ENCODE results near the gene SRCAP.

Gene SRCAP

DNA sequence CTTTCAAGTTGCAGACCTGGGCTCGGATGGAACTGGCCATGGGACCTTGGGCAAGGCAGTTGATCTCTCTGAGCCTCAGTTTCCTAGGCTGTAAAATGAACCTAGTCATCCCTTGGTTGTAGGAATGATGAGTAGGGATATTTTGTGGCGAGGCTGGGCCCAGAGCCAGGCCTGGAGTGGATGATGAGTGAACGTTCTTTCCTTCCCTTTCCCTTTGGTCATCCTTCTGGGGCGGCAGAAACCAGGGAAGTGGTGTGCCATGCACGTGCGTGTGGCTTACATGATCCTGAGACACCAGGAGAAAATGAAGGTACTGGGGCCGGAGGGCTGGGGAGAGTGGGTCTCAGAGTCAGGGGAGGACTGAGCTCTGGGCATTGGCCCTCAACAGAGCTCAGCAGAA, 32.3 kb upstream of the SRCAP start:
- Histone ChIP-seq H3K27ac (ENCODE audit: low read depth, low read length) (no peak overlapping the region), H3K9me3 (ENCODE audit: low read length) (no peaks in the 10 kb centered on the region), H3K36me3 (ENCODE audit: insufficient read depth, low read length) (peaks cover 81% of the 10 kb centered on the region), H3K27me3 (ENCODE audit: control insufficient read depth in 1 of 2, insufficient read depth in 2 of 2, low read length in 2 of 2) (no peaks in the 10 kb centered on the region), H3K9ac (ENCODE audit: low read length) (no peak overlapping the region), H3K4me3 (ENCODE audit: low read depth in 1 of 2, low read length in 2 of 2) (no peak overlapping the region), H3K4me1 (ENCODE audit: insufficient read depth, low read length) (peaks cover 22% of the 10 kb centered on the region)

GRCh38 chr16:30667361-30667905, 31.5 kb upstream of the SRCAP start:
- no peak overlapping the region for H3K4me3 ChIP-seq (ENCODE audit: low read depth in 1 of 2, low read length in 2 of 2)

DNA sequence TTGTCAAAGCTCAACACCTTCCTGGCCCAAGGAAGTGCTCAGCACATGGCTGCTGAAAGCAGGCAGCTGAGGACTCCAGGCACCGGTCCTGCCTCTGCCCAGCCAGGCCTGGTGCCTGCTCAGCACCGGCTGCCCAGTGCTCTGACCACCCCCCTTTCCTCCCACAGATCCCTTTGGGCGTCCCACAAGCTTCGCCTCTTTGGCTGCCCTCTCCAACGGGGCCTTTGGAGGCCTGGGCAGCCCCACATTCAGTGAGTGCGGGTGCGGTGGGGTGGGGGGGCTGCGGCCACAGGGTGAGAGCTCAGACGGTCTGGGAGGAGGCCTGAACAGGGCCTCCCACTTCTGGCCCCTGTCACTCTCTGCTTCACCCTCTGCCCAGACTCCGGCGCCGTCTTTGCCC, 30.6 kb upstream of the SRCAP start:
- H3K27me3 ChIP-seq (ENCODE audit: control insufficient read depth in 1 of 2, insufficient read depth in 2 of 2, low read length in 2 of 2), result no peaks in the 10 kb centered on the region
- H3K9me3 ChIP-seq (ENCODE audit: low read length), result no peaks in the 10 kb centered on the region
- peaks cover 63% of the 10 kb centered on the region for H3K36me3 ChIP-seq (ENCODE audit: insufficient read depth, low read length)
- no peak overlapping the region for H3K4me3 ChIP-seq (ENCODE audit: low read depth in 1 of 2, low read length in 2 of 2)
- H3K27ac ChIP-seq (ENCODE audit: low read depth, low read length), result no peak overlapping the region
- peaks cover 5% of the 10 kb centered on the region for H3K4me1 ChIP-seq (ENCODE audit: insufficient read depth, low read length)
- no peak overlapping the region for H3K9ac ChIP-seq (ENCODE audit: low read length)

More at GRCh38 chr16:30667361-30667905, 31.5 kb upstream of the SRCAP start:
- Histone ChIP-seq H3K9ac (ENCODE audit: low read length) (no peak overlapping the region), H3K36me3 (ENCODE audit: insufficient read depth, low read length) (peaks cover 73% of the 10 kb centered on the region), H3K27me3 (ENCODE audit: control insufficient read depth in 1 of 2, insufficient read depth in 2 of 2, low read length in 2 of 2) (no peaks in the 10 kb centered on the region), H3K9me3 (ENCODE audit: low read length) (no peaks in the 10 kb centered on the region), H3K4me1 (ENCODE audit: insufficient read depth, low read length) (peaks cover 15% of the 10 kb centered on the region), H3K27ac (ENCODE audit: low read depth, low read length) (no peak overlapping the region)

- H3K27ac ChIP-seq (ENCODE audit: low read depth, low read length), result no peak overlapping the region
- H3K4me3 ChIP-seq (ENCODE audit: low read depth in 1 of 2, low read length in 2 of 2), result no peak overlapping the region
- peaks cover 58% of the 10 kb centered on the region for H3K36me3 ChIP-seq (ENCODE audit: insufficient read depth, low read length)
- H3K9ac ChIP-seq (ENCODE audit: low read length), result no peak overlapping the region
- no peaks in the 10 kb centered on the region for H3K4me1 ChIP-seq (ENCODE audit: insufficient read depth, low read length)
- H3K27me3 ChIP-seq (ENCODE audit: control insufficient read depth in 1 of 2, insufficient read depth in 2 of 2, low read length in 2 of 2), result no peaks in the 10 kb centered on the region
- no peaks in the 10 kb centered on the region for H3K9me3 ChIP-seq (ENCODE audit: low read length)
Measured at GRCh38 chr16:30669026-30669902, 29.7 kb upstream of the SRCAP start.

DNA sequence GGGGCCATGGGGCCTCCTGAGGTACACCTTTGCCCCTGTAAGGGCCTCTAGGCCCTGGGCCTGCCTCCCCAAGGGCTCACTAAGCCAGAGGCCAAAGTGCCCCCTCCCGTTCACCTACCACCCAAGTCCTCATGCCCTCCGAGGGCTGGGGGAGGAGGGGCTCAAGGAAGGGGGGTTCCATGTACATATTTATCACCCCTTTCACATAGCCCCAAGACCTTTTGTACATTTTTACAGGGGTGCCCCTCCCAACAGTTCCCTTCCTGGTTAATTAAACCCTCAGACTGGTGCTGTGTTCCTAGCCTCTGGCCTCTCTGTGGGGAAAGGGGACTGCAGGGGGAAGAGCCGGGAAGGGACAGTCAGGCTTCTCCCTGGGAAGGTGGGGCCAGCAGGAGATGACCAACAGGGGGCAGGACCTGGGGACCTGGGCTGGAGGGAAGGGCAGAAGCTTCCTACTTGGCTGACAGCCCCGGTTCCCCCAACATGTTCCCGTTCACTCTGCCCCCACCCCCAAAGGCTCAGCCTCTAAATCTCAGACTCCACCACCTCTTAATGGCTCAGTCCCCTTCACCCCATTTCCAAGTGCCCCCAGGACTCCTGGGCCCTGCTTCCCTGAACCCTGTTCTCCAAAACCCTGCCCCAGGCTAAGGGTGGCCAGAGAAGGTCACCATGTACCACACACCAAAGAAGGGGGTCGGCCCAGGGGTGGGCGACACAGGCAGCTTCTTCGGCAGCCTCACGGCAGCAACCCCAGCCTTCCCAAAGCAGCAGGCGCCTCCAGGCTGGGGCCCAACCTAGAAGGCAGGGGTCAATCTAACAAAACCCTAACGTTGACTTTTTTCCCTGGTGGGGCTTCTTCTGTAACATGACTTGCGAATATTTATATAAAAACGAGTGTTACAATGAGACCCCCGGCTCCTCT, 28.8 kb upstream of the SRCAP start:
- Histone ChIP-seq H3K9me3 (ENCODE audit: low read length) (no peaks in the 10 kb centered on the region), H3K4me3 (ENCODE audit: low read depth in 1 of 2, low read length in 2 of 2) (no peak overlapping the region), H3K27ac (ENCODE audit: low read depth, low read length) (no peak overlapping the region), H3K36me3 (ENCODE audit: insufficient read depth, low read length) (peaks cover 50% of the 10 kb centered on the region), H3K4me1 (ENCODE audit: insufficient read depth, low read length) (no peaks in the 10 kb centered on the region), H3K9ac (ENCODE audit: low read length) (no peak overlapping the region), H3K27me3 (ENCODE audit: control insufficient read depth in 1 of 2, insufficient read depth in 2 of 2, low read length in 2 of 2) (no peaks in the 10 kb centered on the region)

GRCh38 chr16:30675143-30675542, 23.8 kb upstream of the SRCAP start:
- no peaks in the 10 kb centered on the region for H3K4me1 ChIP-seq (ENCODE audit: insufficient read depth, low read length)
- no peak overlapping the region for H3K27ac ChIP-seq (ENCODE audit: low read depth, low read length)
- no peak overlapping the region for H3K4me3 ChIP-seq (ENCODE audit: low read depth in 1 of 2, low read length in 2 of 2)
- H3K9ac ChIP-seq (ENCODE audit: low read length), result no peak overlapping the region
- H3K27me3 ChIP-seq (ENCODE audit: control insufficient read depth in 1 of 2, insufficient read depth in 2 of 2, low read length in 2 of 2), result no peaks in the 10 kb centered on the region
- peaks cover 8% of the 10 kb centered on the region for H3K36me3 ChIP-seq (ENCODE audit: insufficient read depth, low read length)
- H3K9me3 ChIP-seq (ENCODE audit: low read length), result no peaks in the 10 kb centered on the region

- Histone ChIP-seq H3K27me3 (ENCODE audit: control insufficient read depth in 1 of 2, insufficient read depth in 2 of 2, low read length in 2 of 2) (no peaks in the 10 kb centered on the region), H3K9ac (ENCODE audit: low read length) (no peak overlapping the region), H3K4me1 (ENCODE audit: insufficient read depth, low read length) (no peaks in the 10 kb centered on the region), H3K9me3 (ENCODE audit: low read length) (no peaks in the 10 kb centered on the region), H3K27ac (ENCODE audit: low read depth, low read length) (no peak overlapping the region), H3K4me3 (ENCODE audit: low read depth in 1 of 2, low read length in 2 of 2) (no peak overlapping the region), H3K36me3 (ENCODE audit: insufficient read depth, low read length) (no peaks in the 10 kb centered on the region)
Measured at GRCh38 chr16:30677931-30678585, 20.9 kb upstream of the SRCAP start.

DNA sequence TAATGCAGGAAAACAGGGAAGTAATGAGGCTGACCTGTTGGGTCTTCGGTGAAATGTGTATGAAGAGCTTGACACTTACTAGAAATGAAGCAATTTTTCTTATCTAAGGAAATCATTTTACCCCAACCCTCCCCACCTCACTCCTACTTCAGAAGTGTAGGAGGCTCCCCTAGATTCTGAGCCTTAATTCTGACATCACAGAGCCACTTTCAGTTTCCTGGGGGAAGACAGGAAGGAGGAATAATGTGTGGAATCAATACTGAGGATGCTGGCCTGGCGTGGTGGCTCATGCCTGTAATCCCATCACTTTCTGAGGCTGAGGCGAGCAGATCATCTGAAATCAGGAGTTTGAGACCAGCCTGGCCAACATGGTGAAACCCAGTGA, 20.4 kb upstream of the SRCAP start:
- Histone ChIP-seq H3K27me3 (ENCODE audit: control insufficient read depth in 1 of 2, insufficient read depth in 2 of 2, low read length in 2 of 2) (no peaks in the 10 kb centered on the region), H3K27ac (ENCODE audit: low read depth, low read length) (no peak overlapping the region), H3K4me3 (ENCODE audit: low read depth in 1 of 2, low read length in 2 of 2) (no peak overlapping the region), H3K9me3 (ENCODE audit: low read length) (no peaks in the 10 kb centered on the region), H3K36me3 (ENCODE audit: insufficient read depth, low read length) (no peaks in the 10 kb centered on the region), H3K9ac (ENCODE audit: low read length) (no peak overlapping the region), H3K4me1 (ENCODE audit: insufficient read depth, low read length) (no peaks in the 10 kb centered on the region)

- no peaks in the 10 kb centered on the region for H3K27me3 ChIP-seq (ENCODE audit: control insufficient read depth in 1 of 2, insufficient read depth in 2 of 2, low read length in 2 of 2)
- H3K9me3 ChIP-seq (ENCODE audit: low read length), result no peaks in the 10 kb centered on the region
- no peak overlapping the region for H3K9ac ChIP-seq (ENCODE audit: low read length)
- no peaks in the 10 kb centered on the region for H3K36me3 ChIP-seq (ENCODE audit: insufficient read depth, low read length)
- H3K27ac ChIP-seq (ENCODE audit: low read depth, low read length), result no peak overlapping the region
- H3K4me1 ChIP-seq (ENCODE audit: insufficient read depth, low read length), result no peaks in the 10 kb centered on the region
- no peak overlapping the region for H3K4me3 ChIP-seq (ENCODE audit: low read depth in 1 of 2, low read length in 2 of 2)
Measured at GRCh38 chr16:30680326-30680725, 18.6 kb upstream of the SRCAP start.

- Histone ChIP-seq H3K36me3 (ENCODE audit: insufficient read depth, low read length) (no peaks in the 10 kb centered on the region), H3K9ac (ENCODE audit: low read length) (no peak overlapping the region), H3K9me3 (ENCODE audit: low read length) (no peaks in the 10 kb centered on the region), H3K4me3 (ENCODE audit: low read depth in 1 of 2, low read length in 2 of 2) (no peak overlapping the region), H3K27me3 (ENCODE audit: control insufficient read depth in 1 of 2, insufficient read depth in 2 of 2, low read length in 2 of 2) (no peaks in the 10 kb centered on the region), H3K4me1 (ENCODE audit: insufficient read depth, low read length) (peaks cover 2% of the 10 kb centered on the region), H3K27ac (ENCODE audit: low read depth, low read length) (no peak overlapping the region)
Measured at GRCh38 chr16:30688701-30689100, 10.3 kb upstream of the SRCAP start.

DNA sequence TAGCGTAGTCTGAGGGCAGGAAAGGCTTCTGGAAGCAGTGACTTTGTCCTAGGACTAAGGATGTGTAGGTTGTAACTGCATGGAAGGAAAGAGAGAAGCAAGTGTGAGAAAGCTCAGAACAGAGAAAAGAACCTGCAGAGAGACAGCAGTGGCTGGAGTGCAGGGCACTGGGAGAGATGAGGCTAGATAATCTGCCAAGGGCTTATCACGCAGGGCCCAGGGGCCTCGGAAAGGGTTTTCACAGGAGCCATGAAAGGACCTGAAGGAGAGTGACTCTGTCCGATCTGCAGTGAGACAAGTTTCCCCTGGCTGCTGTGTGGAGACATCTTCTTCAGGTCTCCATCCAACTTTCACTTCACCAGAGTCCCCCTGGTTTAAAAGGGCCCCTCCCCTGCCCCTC, 7.1 kb upstream of the SRCAP start:
- Histone ChIP-seq H3K36me3 (ENCODE audit: insufficient read depth, low read length) (no peaks in the 10 kb centered on the region), H3K4me3 (ENCODE audit: low read depth in 1 of 2, low read length in 2 of 2) (no peak overlapping the region), H3K27me3 (ENCODE audit: control insufficient read depth in 1 of 2, insufficient read depth in 2 of 2, low read length in 2 of 2) (no peaks in the 10 kb centered on the region), H3K9me3 (ENCODE audit: low read length) (no peaks in the 10 kb centered on the region), H3K27ac (ENCODE audit: low read depth, low read length) (no peak overlapping the region), H3K4me1 (ENCODE audit: insufficient read depth, low read length) (peaks cover 6% of the 10 kb centered on the region), H3K9ac (ENCODE audit: low read length) (no peak overlapping the region)

Measured in muscle layer of colon (tissue), 2 donors.